GM12878 (cell line): Measurements from ENCODE around the gene IL1RAPL1. TPM values are rescaled to one million over a fixed set of nuclear protein-coding genes. Genes with fewer than 3 reads are reported as not detected.

Experiments used
- ATAC-seq: fragments of 200-7000 bp; cut with Tn5 transposase; 3 replicates; pipeline ENCODE4 v1.9.1; 2020; ENCODE audit warnings: mild to moderate bottlenecking, moderate library complexity
- BruUV-seq: library from RNA; stranded (reverse); fragments of 400-500 nt; replicated peaks from 2 replicates; lab custom pipeline; 2021; lab: Mats Ljungman, UMichigan
- CTCF ChIA-PET: fragments of 300-600 bp; sonication (Branson Sonifier 250); formaldehyde crosslinking; extraction: SDS; loops from one replicate; lab custom pipeline; 2021; ENCODE audit warnings: inconsistent platforms; lab: Yijun Ruan, JAX
- POLR2A ChIA-PET: fragments of 350-600 bp; formaldehyde crosslinking; extraction: SDS; loops from one replicate; lab custom pipeline; 2021; ENCODE audit warnings: inconsistent platforms; lab: Charles Lee
- RAD21 ChIA-PET: fragments of 300-600 bp; sonication (Branson Sonifier 250); formaldehyde crosslinking; loops from one replicate; lab custom pipeline; 2023; ENCODE audit warnings: antibody characterized with exemption; ENCODE audit not compliant: unreplicated experiment; lab: Charles Lee
- SMC1A ChIA-PET: fragments of 300-600 bp; sonication (Branson Sonifier 250); formaldehyde crosslinking; loops from one replicate; lab custom pipeline; 2023; ENCODE audit not compliant: unreplicated experiment, uncharacterized antibody; lab: Charles Lee
- DNase-seq: peaks from one replicate; pipeline ENCODE4 v3.0.0-alpha.2; 2011; ENCODE audit warnings: low read depth, low spot score
- FAIRE-seq: peaks from 3 replicates; lab custom pipeline; 2011; peaks lifted over from hg19 to GRCh38; lab: Jason Lieb, UNC
- H2AFZ ChIP-seq: 2 replicates; pipeline ENCODE4 v1.6.0; 2011; ENCODE audit warnings: low read depth, low read length, control low read depth; ENCODE audit not compliant: control insufficient read depth
- H3K27ac ChIP-seq: 2 replicates; pipeline ENCODE4 v1.5.1; 2011; ENCODE audit warnings: control low read depth; ENCODE audit not compliant: control insufficient read depth, insufficient read depth
- H3K27me3 ChIP-seq, 2 experiments: replicated peaks in 1 of 2; 2 replicates each; pipeline versions ENCODE4 v1.6.0 to v1.6.1; 2011; ENCODE audit warnings: low read length in 1 of 2; ENCODE audit not compliant: control insufficient read depth in 2 of 2, insufficient read depth in 2 of 2
- H3K36me3 ChIP-seq, 2 experiments: 2 replicates each; pipeline ENCODE4 v1.5.1; 2011; ENCODE audit warnings: low read length in 1 of 2; ENCODE audit not compliant: control insufficient read depth in 2 of 2, insufficient read depth in 2 of 2
- H3K4me1 ChIP-seq: 2 replicates; pipeline ENCODE4 v1.6.1; 2011; ENCODE audit warnings: mild to moderate bottlenecking, low read length, moderate library complexity, mixed read lengths; ENCODE audit not compliant: control insufficient read depth, insufficient read depth
- H3K4me2 ChIP-seq: 2 replicates; pipeline ENCODE4 v1.6.0; 2011; ENCODE audit warnings: control low read depth; ENCODE audit not compliant: control insufficient read depth, insufficient read depth
- H3K4me3 ChIP-seq: fragments of 200-600 bp; sonication (generic); 2 replicates; pipeline ENCODE4 v1.5.1; 2016
- H3K79me2 ChIP-seq: 2 replicates; pipeline ENCODE4 v1.6.0; 2011; ENCODE audit warnings: low read length; ENCODE audit not compliant: control insufficient read depth, insufficient read depth
- H3K9ac ChIP-seq: 2 replicates; pipeline ENCODE4 v1.8.0; 2011; ENCODE audit warnings: low read length, control low read depth, mixed read lengths; ENCODE audit not compliant: control insufficient read depth, insufficient read depth
- H3K9me3 ChIP-seq: replicated peaks from 3 replicates; pipeline ENCODE4 v1.5.1; 2011; ENCODE audit warnings: mild to moderate bottlenecking, low read length; ENCODE audit not compliant: control insufficient read depth, insufficient read depth
- H4K20me1 ChIP-seq: 2 replicates; pipeline ENCODE4 v1.6.0; 2011; ENCODE audit not compliant: control insufficient read depth, insufficient read depth
- BMI1 ChIP-seq: fragments of 450-650 bp; IDR thresholded peaks from 2 replicates; pipeline ENCODE4 v1.6.1; 2016; ENCODE audit warnings: mild to moderate bottlenecking, moderate library complexity, borderline replicate concordance
- BRCA1 ChIP-seq: IDR thresholded peaks from 2 replicates; pipeline ENCODE4 v1.6.1; 2011; ENCODE audit warnings: low read depth, low read length, improper control_type of control experiment
- CBX5 ChIP-seq: sonication (generic); IDR thresholded peaks from 2 replicates; pipeline ENCODE4 v1.6.1; 2016; ENCODE audit warnings: low read depth, moderate library complexity, mild to moderate bottlenecking, inconsistent platforms
- CHD2 ChIP-seq: IDR thresholded peaks from 2 replicates; pipeline ENCODE4 v1.6.1; 2011; ENCODE audit warnings: low read depth, low read length, improper control_type of control experiment, borderline replicate concordance
- IRF4 ChIP-seq: IDR thresholded peaks from 2 replicates; pipeline ENCODE4 v1.6.1; 2011; ENCODE audit warnings: low read depth, low read length
- JUND ChIP-seq: IDR thresholded peaks from 2 replicates; pipeline ENCODE4 v1.6.1; 2012; ENCODE audit warnings: low read depth, mild to moderate bottlenecking, low read length, improper control_type of control experiment, moderate library complexity
- LARP7 ChIP-seq: fragments of 450-650 bp; IDR thresholded peaks from 2 replicates; pipeline ENCODE4 v1.6.1; 2017; ENCODE audit warnings: mild to moderate bottlenecking
- MYB ChIP-seq: fragments of 150-350 bp; IDR thresholded peaks from 2 replicates; pipeline ENCODE4 v1.6.1; 2014; ENCODE audit warnings: mild to moderate bottlenecking, low read depth, low read length, borderline replicate concordance
- NR2C1 ChIP-seq: fragments of 450-650 bp; IDR thresholded peaks from 2 replicates; pipeline ENCODE4 v1.6.1; 2017; ENCODE audit warnings: antibody characterized with exemption, mild to moderate bottlenecking, moderate library complexity
- NR2C2 ChIP-seq: IDR thresholded peaks from 2 replicates; pipeline ENCODE4 v1.6.1; 2011; ENCODE audit warnings: borderline replicate concordance, low read depth; ENCODE audit not compliant: control insufficient read depth, insufficient read length
- NR2F1 ChIP-seq: fragments of 450-650 bp; conservative IDR thresholded peaks from 2 replicates; pipeline ENCODE4 v1.6.1; 2017; ENCODE audit warnings: mild to moderate bottlenecking
- POU2F2 ChIP-seq: IDR thresholded peaks from 3 replicates; pipeline ENCODE4 v1.6.1; 2011; ENCODE audit warnings: low read depth, mild to moderate bottlenecking, low read length, borderline replicate concordance
- WGBS: methylation state at CpG from one replicate; pipeline ENCODE4 v1.1.6; 2016; ENCODE audit warnings: low lambda C conversion rate; ENCODE audit not compliant: insufficient replicate concordance, insufficient coverage; ENCODE audit errors: missing lambda C conversion rate; 5-methylcytosine and 5-hydroxymethylcytosine counted together
- in situ Hi-C: fragments of 300-500 bp; cut with MboI; formaldehyde crosslinking; loops from 9 replicates; pipeline ENCODE4 v1.14.3; 2018; ENCODE audit warnings: mixed read lengths
- intact Hi-C: fragments of 100-400 bp; cut with micrococcal nuclease; formaldehyde crosslinking; loops from one replicate; pipeline ENCODE4 v1.14.2; 2022; ENCODE audit not compliant: unreplicated experiment
- polyA plus RNA-seq, 11 experiments: library from polyadenylated mRNA; depleted of rRNA in 4 of 11; unstranded in 6 of 11; stranded (reverse) in 5 of 11; fragments of >200 nt; fragmentation: Nextera tagmentation in 4 of 11; fragmentation: Illumina TruSeq in 1 of 11; extraction: Ambion mirVana in 4 of 11; extraction: Trizol in 1 of 11; gene quantifications; 1 replicate in 1 of 11; 2 replicates in 10 of 11; pipeline versions ENCODE4 v1.2.1 to v1.2.3, GENCODE V29; 2011 to 2016; ENCODE audit warnings: inconsistent platforms in 2 of 11, missing spikeins in 2 of 11, low read depth in 1 of 11
- total RNA-seq, 4 experiments: library from RNA; depleted of rRNA in 3 of 4; stranded (reverse); fragments of >200 nt in 3 of 4; fragmentation: Illumina TruSeq in 1 of 4; extraction: Trizol in 1 of 4; gene quantifications; 2 replicates each; pipeline versions ENCODE4 v1.2.1 to v1.2.3, GENCODE V29; 2013 to 2021
- TF ChIP-seq, protein P1 (sequence below): fragments of 450-650 bp; IDR thresholded peaks from 2 replicates; pipeline ENCODE4 v1.6.1; 2017; ENCODE audit warnings: low read depth, mild to moderate bottlenecking, moderate library complexity
- TF ChIP-seq, protein P2 (sequence below): fragments of 450-650 bp; IDR thresholded peaks from 2 replicates; pipeline ENCODE4 v1.6.1; 2017; ENCODE audit warnings: antibody characterized with exemption, mild to moderate bottlenecking, moderate library complexity
- TF ChIP-seq, protein P3 (sequence below): fragments of 450-650 bp; IDR thresholded peaks from 2 replicates; pipeline ENCODE4 v1.6.1; 2017; ENCODE audit warnings: mild to moderate bottlenecking, moderate library complexity
- TF ChIP-seq, protein P4 (sequence below): IDR thresholded peaks from 2 replicates; pipeline ENCODE4 v1.6.1; 2011; ENCODE audit warnings: mild to moderate bottlenecking, low read depth, low read length, moderate library complexity; ENCODE audit not compliant: insufficient replicate concordance

The IL1RAPL1 gene
- total and polyA plus RNA-seq, 10 of the 15 experiments (the other 5 are each of a cell fraction or from before 2014, with no cell fraction given): not detected

DNA sequence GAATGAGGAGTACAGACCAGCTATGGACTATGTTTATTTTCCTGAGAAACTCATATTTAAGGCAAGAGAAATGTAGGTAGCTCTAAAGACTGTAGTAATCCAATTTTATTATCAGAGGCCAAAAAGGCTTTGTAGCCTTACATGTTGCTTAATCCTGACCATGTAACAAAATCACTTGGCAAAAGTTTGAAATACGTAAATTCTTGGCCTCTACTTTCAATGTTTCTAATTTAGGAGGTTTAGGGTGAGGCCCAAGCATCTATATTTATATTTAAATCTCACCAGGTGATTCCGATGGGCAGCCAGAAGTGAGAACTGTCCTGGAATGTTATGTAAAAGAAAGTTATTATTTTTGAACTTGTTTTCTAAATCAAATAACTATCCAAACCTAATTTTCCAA lies 289.7 kb downstream of the IL1RAPL1 start:
- H3K9me3 ChIP-seq: no peaks in the 10 kb centered on the region
- no peak for ATAC-seq
- no peaks in the 10 kb centered on the region for H4K20me1 ChIP-seq
- H3K79me2 ChIP-seq: no peaks in the 10 kb centered on the region
- ChIA-PET CTCF (interaction anchor here (0.6 kb wide), 1 partner anchor 145 kb away, joined by 4 read pairs; no protein-coding TSS in a partner anchor), RAD21 (no interaction called here), POLR2A (no interaction called here), SMC1A (no interaction called here)
- no peak overlapping the region for H3K9ac ChIP-seq
- no peaks in the 10 kb centered on the region for H3K4me1 ChIP-seq
- H3K4me2 ChIP-seq: no peak overlapping the region
- WGBS: 0% methylated on average over 2 of the region's 2 CpGs
- in situ Hi-C loops: no loop called here
- H3K27me3 ChIP-seq: no peaks in the 10 kb centered on the region
- no peaks in the 10 kb centered on the region for H3K36me3 ChIP-seq
- no peak for DNase-seq
- H3K4me3 ChIP-seq: no peak overlapping the region
- H2AFZ ChIP-seq: no peak overlapping the region
- intact Hi-C loops: no loop called here
- BruUV-seq: no TSS peak
- FAIRE-seq: no peak
- H3K27ac ChIP-seq: no peak overlapping the region
- TF ChIP-seq, protein P1, sequence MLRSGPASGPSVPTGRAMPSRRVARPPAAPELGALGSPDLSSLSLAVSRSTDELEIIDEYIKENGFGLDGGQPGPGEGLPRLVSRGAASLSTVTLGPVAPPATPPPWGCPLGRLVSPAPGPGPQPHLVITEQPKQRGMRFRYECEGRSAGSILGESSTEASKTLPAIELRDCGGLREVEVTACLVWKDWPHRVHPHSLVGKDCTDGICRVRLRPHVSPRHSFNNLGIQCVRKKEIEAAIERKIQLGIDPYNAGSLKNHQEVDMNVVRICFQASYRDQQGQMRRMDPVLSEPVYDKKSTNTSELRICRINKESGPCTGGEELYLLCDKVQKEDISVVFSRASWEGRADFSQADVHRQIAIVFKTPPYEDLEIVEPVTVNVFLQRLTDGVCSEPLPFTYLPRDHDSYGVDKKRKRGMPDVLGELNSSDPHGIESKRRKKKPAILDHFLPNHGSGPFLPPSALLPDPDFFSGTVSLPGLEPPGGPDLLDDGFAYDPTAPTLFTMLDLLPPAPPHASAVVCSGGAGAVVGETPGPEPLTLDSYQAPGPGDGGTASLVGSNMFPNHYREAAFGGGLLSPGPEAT: no peak
- TF ChIP-seq MYB: no peak
- TF ChIP-seq, protein P2, sequence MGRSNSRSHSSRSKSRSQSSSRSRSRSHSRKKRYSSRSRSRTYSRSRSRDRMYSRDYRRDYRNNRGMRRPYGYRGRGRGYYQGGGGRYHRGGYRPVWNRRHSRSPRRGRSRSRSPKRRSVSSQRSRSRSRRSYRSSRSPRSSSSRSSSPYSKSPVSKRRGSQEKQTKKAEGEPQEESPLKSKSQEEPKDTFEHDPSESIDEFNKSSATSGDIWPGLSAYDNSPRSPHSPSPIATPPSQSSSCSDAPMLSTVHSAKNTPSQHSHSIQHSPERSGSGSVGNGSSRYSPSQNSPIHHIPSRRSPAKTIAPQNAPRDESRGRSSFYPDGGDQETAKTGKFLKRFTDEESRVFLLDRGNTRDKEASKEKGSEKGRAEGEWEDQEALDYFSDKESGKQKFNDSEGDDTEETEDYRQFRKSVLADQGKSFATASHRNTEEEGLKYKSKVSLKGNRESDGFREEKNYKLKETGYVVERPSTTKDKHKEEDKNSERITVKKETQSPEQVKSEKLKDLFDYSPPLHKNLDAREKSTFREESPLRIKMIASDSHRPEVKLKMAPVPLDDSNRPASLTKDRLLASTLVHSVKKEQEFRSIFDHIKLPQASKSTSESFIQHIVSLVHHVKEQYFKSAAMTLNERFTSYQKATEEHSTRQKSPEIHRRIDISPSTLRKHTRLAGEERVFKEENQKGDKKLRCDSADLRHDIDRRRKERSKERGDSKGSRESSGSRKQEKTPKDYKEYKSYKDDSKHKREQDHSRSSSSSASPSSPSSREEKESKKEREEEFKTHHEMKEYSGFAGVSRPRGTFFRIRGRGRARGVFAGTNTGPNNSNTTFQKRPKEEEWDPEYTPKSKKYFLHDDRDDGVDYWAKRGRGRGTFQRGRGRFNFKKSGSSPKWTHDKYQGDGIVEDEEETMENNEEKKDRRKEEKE: no peak
- TF ChIP-seq NR2C1: no peak
- no peak for TF ChIP-seq NR2F1
- TF ChIP-seq LARP7: no peak
- TF ChIP-seq, protein P3, sequence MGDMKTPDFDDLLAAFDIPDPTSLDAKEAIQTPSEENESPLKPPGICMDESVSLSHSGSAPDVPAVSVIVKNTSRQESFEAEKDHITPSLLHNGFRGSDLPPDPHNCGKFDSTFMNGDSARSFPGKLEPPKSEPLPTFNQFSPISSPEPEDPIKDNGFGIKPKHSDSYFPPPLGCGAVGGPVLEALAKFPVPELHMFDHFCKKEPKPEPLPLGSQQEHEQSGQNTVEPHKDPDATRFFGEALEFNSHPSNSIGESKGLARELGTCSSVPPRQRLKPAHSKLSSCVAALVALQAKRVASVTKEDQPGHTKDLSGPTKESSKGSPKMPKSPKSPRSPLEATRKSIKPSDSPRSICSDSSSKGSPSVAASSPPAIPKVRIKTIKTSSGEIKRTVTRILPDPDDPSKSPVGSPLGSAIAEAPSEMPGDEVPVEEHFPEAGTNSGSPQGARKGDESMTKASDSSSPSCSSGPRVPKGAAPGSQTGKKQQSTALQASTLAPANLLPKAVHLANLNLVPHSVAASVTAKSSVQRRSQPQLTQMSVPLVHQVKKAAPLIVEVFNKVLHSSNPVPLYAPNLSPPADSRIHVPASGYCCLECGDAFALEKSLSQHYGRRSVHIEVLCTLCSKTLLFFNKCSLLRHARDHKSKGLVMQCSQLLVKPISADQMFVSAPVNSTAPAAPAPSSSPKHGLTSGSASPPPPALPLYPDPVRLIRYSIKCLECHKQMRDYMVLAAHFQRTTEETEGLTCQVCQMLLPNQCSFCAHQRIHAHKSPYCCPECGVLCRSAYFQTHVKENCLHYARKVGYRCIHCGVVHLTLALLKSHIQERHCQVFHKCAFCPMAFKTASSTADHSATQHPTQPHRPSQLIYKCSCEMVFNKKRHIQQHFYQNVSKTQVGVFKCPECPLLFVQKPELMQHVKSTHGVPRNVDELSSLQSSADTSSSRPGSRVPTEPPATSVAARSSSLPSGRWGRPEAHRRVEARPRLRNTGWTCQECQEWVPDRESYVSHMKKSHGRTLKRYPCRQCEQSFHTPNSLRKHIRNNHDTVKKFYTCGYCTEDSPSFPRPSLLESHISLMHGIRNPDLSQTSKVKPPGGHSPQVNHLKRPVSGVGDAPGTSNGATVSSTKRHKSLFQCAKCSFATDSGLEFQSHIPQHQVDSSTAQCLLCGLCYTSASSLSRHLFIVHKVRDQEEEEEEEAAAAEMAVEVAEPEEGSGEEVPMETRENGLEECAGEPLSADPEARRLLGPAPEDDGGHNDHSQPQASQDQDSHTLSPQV: no peak
- no peak for TF ChIP-seq CHD2
- no peak for TF ChIP-seq NR2C2
- no peak for TF ChIP-seq BMI1
- TF ChIP-seq CBX5: no peak
- TF ChIP-seq, protein P4, sequence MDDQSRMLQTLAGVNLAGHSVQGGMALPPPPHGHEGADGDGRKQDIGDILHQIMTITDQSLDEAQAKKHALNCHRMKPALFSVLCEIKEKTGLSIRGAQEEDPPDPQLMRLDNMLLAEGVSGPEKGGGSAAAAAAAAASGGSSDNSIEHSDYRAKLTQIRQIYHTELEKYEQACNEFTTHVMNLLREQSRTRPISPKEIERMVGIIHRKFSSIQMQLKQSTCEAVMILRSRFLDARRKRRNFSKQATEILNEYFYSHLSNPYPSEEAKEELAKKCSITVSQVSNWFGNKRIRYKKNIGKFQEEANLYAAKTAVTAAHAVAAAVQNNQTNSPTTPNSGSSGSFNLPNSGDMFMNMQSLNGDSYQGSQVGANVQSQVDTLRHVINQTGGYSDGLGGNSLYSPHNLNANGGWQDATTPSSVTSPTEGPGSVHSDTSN: no peak
- no peak for TF ChIP-seq BRCA1
- TF ChIP-seq POU2F2: no peak
- no peak for TF ChIP-seq IRF4
- TF ChIP-seq JUND: no peak
